ENCODE measurements around the gene LGALS7.
"Not testable (repeated sequence)": the region's sequence is repeated elsewhere in the genome, so short reads cannot be mapped to it uniquely, and the experiment has no call there.

The LGALS7 gene

GRCh38 chr19:38799104-38799503 is 25.8 kb upstream of the LGALS7 start:
- DNase-seq (ENCODE audit: low spot score): no peak

GRCh38 chr19:38797781-38798180 is 24.5 kb upstream of the LGALS7 start:
- DNase-seq (ENCODE audit: low spot score): not testable (repeated sequence)

- DNase-seq (ENCODE audit: low spot score): no peak
These were observed 22.8 kb upstream of the LGALS7 start for GRCh38 chr19:38796154-38796553.

- DNase-seq (ENCODE audit: low spot score): no peak
These were observed 22.2 kb upstream of the LGALS7 start for GRCh38 chr19:38795549-38795948.

- no peak for DNase-seq (ENCODE audit: low spot score)
These were observed 20.4 kb upstream of the LGALS7 start for GRCh38 chr19:38793671-38794070.

- no peak for DNase-seq (ENCODE audit: low spot score)
These were observed 19.9 kb upstream of the LGALS7 start for GRCh38 chr19:38793177-38793576.

GRCh38 chr19:38792250-38793111 is 19.2 kb upstream of the LGALS7 start:
- peak; percentile 56 for DNase-seq (ENCODE audit: low spot score)

GRCh38 chr19:38791451-38792064 is 18.2 kb upstream of the LGALS7 start:
- not testable (repeated sequence) for DNase-seq (ENCODE audit: low spot score)

GRCh38 chr19:38790507-38791403 is 17.4 kb upstream of the LGALS7 start:
- DNase-seq (ENCODE audit: low spot score): not testable (repeated sequence)

GRCh38 chr19:38788478-38789243 is 15.3 kb upstream of the LGALS7 start, which contains the start of gene LGALS7B:
LGALS7B (plus strand) TSS chr19:38789200; CDS start chr19:38789227, 27 bp downstream.
- no peak for DNase-seq (ENCODE audit: low spot score)

- DNase-seq (ENCODE audit: low spot score): no peak
These were observed 13.4 kb upstream of the LGALS7 start for GRCh38 chr19:38786572-38787265.

GRCh38 chr19:38786061-38786460 is 12.7 kb upstream of the LGALS7 start:
- not testable (repeated sequence) for DNase-seq (ENCODE audit: low spot score)

GRCh38 chr19:38785187-38785699 is 11.9 kb upstream of the LGALS7 start:
- DNase-seq (ENCODE audit: low spot score): no peak

- DNase-seq (ENCODE audit: low spot score): no peak
These were observed 10.9 kb upstream of the LGALS7 start for GRCh38 chr19:38784224-38784623.

- DNase-seq (ENCODE audit: low spot score): not testable (repeated sequence)
These were observed 8.9 kb upstream of the LGALS7 start for GRCh38 chr19:38782212-38782611.

- no peak for DNase-seq (ENCODE audit: low spot score)
These were observed 7.7 kb upstream of the LGALS7 start for GRCh38 chr19:38781058-38781457.

- DNase-seq (ENCODE audit: low spot score): no peak
These were observed 7.1 kb upstream of the LGALS7 start for GRCh38 chr19:38780443-38780842.

GRCh38 chr19:38778733-38779132 is 5.4 kb upstream of the LGALS7 start:
- DNase-seq (ENCODE audit: low spot score): no peak

- no peak for DNase-seq (ENCODE audit: low spot score)
These were observed 1.0 kb upstream of the LGALS7 start for GRCh38 chr19:38774181-38774950.

GRCh38 chr19:38771569-38771968 is 1.7 kb downstream of the LGALS7 start:
- DNase-seq (ENCODE audit: low spot score): not testable (repeated sequence)
